Thoracic aorta (tissue), 2 donors: ENCODE measurements around the gene TMEM30B. TPM values are rescaled to one million over a fixed set of nuclear protein-coding genes. Genes with fewer than 3 reads are reported as not detected.

Experiments
- ATAC-seq: fragments of 150-250 bp; one replicate; pipeline ENCODE4 v1.8.0; 2017; ENCODE audit warnings: low read depth; ENCODE audit not compliant: insufficient number of reproducible peaks, low FRiP score
- DNase-seq: peaks from one replicate; pipeline ENCODE4 v3.0.0-alpha.2; 2020; ENCODE audit warnings: low spot score
- H3K27ac ChIP-seq, 2 donors: fragments of 200-600 bp; sonication (generic); 1 replicate in 1 of 2; 2 replicates in 1 of 2; pipeline ENCODE4 v1.5.1; 2016; ENCODE audit warnings: mild to moderate bottlenecking in 2 of 2, moderate library complexity in 2 of 2
- H3K27me3 ChIP-seq: fragments of 200-600 bp; sonication (generic); replicated peaks from 2 replicates; pipeline ENCODE4 v1.6.0; 2016; ENCODE audit warnings: mild to moderate bottlenecking; ENCODE audit not compliant: insufficient read depth
- H3K36me3 ChIP-seq: fragments of 200-600 bp; sonication (generic); one replicate; pipeline ENCODE4 v1.5.1; 2016
- H3K4me1 ChIP-seq, 2 donors: fragments of 200-600 bp; sonication (generic); 1 replicate in 1 of 2; 2 replicates in 1 of 2; pipeline versions ENCODE4 v1.5.1 to v1.6.0; 2016; ENCODE audit warnings: low read depth in 2 of 2, mild to moderate bottlenecking in 1 of 2; ENCODE audit not compliant: control insufficient read depth in 1 of 2
- H3K4me3 ChIP-seq: fragments of 200-600 bp; sonication (generic); 2 replicates; pipeline ENCODE4 v1.5.1; 2016; ENCODE audit warnings: mild to moderate bottlenecking
- H3K9me3 ChIP-seq: fragments of 200-600 bp; sonication (generic); 2 replicates; pipeline ENCODE4 v1.5.1; 2016
- total RNA-seq, 2 donors: library from RNA; depleted of rRNA; stranded (reverse); fragments of >200 nt; gene quantifications; one replicate each; pipeline versions ENCODE4 v1.1.0 to v1.2.3, GENCODE V29; 2016
- TF ChIP-seq, protein P1 (sequence below): fragments of 200-600 bp; sonication (generic); IDR thresholded peaks from one replicate; pipeline ENCODE4 v1.5.1; 2019; ENCODE audit warnings: antibody characterized with exemption

The TMEM30B gene
- total RNA-seq, 2 donors from 2014 or later = 46.9 to 51.0 TPM

DNA sequence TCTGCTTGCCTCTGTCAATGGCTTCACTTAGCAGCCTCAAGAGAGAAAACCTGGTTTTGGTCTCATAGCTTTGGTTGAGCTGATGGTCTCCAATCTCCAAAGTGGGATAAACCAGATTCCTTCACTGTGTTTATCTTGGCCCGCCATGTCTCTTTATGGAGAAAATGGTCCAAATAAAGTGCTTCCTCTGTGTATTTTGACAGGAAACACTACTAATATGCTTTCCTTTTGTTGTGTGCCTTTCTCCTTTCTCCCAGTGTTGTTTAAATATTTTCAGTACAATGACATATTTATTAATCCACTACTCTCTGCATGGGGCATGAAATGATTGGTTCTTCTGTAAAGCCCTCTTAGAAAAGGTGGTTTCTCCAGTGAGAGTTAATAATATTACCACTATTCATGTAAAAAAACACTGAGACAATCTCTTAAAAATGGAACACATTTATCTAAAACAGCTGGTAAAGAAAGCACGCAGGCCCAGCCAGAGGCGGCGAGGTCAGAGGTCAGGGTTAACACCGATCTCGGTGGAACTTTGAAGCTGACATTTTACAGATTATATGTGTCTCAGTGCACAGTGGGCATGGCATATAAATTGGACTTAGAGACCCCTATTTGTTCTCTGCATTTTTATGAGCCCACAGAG lies 24.2 kb downstream of the TMEM30B start:
- no peak overlapping the region for H3K4me3 ChIP-seq
- no peaks in the 10 kb centered on the region for H3K27me3 ChIP-seq
- no peaks in the 10 kb centered on the region for H3K9me3 ChIP-seq
- TF ChIP-seq, protein P1, sequence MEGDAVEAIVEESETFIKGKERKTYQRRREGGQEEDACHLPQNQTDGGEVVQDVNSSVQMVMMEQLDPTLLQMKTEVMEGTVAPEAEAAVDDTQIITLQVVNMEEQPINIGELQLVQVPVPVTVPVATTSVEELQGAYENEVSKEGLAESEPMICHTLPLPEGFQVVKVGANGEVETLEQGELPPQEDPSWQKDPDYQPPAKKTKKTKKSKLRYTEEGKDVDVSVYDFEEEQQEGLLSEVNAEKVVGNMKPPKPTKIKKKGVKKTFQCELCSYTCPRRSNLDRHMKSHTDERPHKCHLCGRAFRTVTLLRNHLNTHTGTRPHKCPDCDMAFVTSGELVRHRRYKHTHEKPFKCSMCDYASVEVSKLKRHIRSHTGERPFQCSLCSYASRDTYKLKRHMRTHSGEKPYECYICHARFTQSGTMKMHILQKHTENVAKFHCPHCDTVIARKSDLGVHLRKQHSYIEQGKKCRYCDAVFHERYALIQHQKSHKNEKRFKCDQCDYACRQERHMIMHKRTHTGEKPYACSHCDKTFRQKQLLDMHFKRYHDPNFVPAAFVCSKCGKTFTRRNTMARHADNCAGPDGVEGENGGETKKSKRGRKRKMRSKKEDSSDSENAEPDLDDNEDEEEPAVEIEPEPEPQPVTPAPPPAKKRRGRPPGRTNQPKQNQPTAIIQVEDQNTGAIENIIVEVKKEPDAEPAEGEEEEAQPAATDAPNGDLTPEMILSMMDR = no peak
- no peak overlapping the region for H3K27ac ChIP-seq
- H3K36me3 ChIP-seq = no peaks in the 10 kb centered on the region
- DNase-seq (no peak), ATAC-seq (no peak)
- H3K4me1 ChIP-seq = no peaks in the 10 kb centered on the region

DNA sequence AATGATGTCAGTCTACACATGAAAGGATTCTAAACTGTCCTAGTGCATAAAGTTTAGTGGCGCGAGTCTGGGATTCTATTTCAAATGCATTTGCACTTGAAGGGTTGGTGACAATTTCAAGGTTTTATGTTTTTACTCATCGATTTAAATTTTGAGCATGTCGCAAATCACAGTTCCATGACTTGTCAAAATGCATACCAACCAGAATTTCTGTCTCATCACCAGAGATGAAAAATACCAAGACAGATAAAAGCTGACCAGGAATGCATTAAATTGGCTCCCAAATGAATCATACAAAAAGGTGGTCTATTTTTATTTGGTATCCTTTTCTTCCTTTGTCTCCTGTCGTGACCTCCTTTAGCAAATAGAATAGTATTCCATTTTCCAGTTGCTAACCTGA lies 25.2 kb downstream of the TMEM30B start:
- Histone ChIP-seq H3K27me3 (no peaks in the 10 kb centered on the region), H3K36me3 (no peaks in the 10 kb centered on the region), H3K9me3 (no peaks in the 10 kb centered on the region), H3K4me1 (no peaks in the 10 kb centered on the region), H3K27ac (no peak overlapping the region), H3K4me3 (no peak overlapping the region)
- DNase-seq = no peak
- ATAC-seq = no peak
- TF ChIP-seq, protein P1 = no peak

DNA sequence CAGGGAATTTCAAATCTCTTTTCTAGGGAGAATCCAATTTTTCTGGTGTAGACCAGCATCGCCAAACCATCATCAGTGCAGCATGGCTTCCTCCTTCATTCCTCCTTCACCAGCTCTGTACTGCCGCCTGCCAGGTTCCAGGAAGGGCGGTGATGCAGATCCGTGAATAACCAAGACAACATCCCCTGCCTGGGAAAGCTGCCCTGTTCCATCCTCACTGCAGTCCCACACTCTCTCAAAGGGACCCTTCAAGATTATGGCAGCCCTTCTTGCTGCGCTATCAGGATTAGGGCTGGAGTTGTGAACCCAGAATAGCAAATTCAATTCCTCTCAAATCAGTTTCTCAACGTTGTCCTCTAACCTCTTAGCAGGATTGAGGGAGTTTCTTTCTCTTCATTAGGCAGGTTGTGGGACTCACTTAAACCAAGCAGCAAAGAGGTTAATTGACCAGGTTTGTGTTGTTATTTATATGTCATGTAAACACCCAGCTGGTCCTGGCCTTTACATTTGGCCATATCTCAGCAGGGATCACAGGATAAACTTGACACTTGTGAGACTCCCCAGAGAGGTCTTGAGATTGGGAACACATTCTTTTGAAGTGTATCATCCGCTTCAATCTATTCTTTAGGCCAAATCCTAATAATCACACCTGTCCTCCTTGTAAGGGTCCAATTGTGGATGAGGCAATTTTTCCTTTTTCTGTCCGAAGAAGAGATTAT lies 26.2 kb downstream of the TMEM30B start:
- no peak for DNase-seq
- TF ChIP-seq, protein P1 = no peak
- ATAC-seq = no peak
- no peaks in the 10 kb centered on the region for H3K9me3 ChIP-seq
- no peak overlapping the region for H3K4me3 ChIP-seq
- no peaks in the 10 kb centered on the region for H3K27me3 ChIP-seq
- H3K4me1 ChIP-seq = no peaks in the 10 kb centered on the region
- no peaks in the 10 kb centered on the region for H3K36me3 ChIP-seq
- no peak overlapping the region for H3K27ac ChIP-seq

DNA sequence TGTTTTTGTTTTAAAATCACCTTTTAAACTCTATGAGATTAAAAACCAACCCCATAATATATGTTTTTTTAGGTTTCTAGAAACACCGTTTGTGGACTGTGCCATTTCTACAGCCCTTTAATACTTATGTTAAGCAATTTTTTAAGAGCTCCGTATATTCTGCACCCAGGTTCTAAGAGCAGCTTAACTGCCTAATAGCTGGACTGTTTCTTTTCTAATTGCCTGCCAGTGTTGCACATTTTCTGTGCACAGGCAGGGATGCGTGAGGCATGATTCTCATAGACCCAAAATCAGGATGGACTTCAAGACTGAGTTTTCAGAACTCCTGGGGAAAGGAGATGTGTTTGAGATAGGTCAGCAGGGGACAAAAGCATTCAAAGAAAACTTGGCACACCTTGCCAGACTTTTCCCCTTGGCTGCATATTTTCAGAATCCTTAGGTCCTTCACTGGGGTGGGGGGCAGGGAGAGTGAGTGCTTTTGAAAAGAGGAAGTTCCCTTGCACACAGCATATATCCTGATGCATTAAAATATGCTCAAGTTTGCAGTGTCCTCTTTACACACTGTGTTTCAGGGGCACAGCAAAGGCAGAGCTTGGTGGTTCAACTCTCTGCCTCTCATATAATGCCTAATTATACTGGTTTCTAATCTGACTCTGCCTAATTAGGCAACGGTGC lies 27.9 kb downstream of the TMEM30B start:
- H3K9me3 ChIP-seq = no peaks in the 10 kb centered on the region
- no peaks in the 10 kb centered on the region for H3K4me1 ChIP-seq
- no peaks in the 10 kb centered on the region for H3K27me3 ChIP-seq
- no peaks in the 10 kb centered on the region for H3K36me3 ChIP-seq
- DNase-seq = no peak
- H3K4me3 ChIP-seq = no peak overlapping the region
- TF ChIP-seq, protein P1 = no peak
- H3K27ac ChIP-seq = no peak overlapping the region
- ATAC-seq = no peak

DNA sequence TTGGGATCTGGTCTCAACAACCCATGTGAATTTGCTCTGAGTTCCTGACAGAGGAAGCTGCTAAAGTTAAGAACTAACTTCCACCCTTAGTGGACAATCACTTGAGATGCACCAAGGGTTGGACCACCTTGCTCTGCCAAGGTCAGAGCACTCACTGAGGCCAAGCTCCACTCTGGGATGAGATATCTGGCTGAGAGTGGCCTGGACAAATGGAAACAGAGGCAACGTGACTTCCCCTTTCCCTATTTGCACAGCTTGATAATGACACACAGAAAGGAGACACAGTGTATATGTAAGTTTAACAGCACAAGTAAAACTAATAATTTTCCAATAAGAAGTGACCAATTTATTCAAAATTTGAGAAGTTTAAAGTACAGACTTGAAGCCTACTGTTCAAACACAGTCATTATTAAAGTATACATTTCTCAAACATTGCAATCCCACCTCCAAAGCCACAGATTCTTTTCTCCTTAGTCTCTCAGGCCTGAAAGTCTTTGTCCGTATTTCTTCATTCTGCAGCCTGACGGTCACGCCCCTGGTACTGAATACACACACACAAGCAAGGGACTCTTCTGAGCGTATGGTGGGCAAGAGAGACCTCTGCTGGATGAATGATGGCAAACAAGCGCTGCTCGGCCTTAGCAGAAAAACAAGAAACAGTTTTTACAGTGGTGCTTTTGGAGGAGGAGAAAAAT lies 28.6 kb downstream of the TMEM30B start:
- Histone ChIP-seq H3K4me1 (no peaks in the 10 kb centered on the region), H3K27ac (no peak overlapping the region), H3K4me3 (no peak overlapping the region), H3K9me3 (no peaks in the 10 kb centered on the region), H3K36me3 (no peaks in the 10 kb centered on the region), H3K27me3 (no peaks in the 10 kb centered on the region)
- DNase-seq (peak; percentile 59), ATAC-seq (peak; percentile 54)
- TF ChIP-seq, protein P1 = peak; percentile 75
